GM10847 (cell line): ENCODE data around the gene CLIP1.

Experiments used
- POLR2A ChIP-seq: IDR thresholded peaks from 2 replicates; pipeline ENCODE4 v1.6.1; 2011; ENCODE audit not compliant: insufficient read length; ENCODE audit errors: extremely low read depth

CLIP1 gene

DNA sequence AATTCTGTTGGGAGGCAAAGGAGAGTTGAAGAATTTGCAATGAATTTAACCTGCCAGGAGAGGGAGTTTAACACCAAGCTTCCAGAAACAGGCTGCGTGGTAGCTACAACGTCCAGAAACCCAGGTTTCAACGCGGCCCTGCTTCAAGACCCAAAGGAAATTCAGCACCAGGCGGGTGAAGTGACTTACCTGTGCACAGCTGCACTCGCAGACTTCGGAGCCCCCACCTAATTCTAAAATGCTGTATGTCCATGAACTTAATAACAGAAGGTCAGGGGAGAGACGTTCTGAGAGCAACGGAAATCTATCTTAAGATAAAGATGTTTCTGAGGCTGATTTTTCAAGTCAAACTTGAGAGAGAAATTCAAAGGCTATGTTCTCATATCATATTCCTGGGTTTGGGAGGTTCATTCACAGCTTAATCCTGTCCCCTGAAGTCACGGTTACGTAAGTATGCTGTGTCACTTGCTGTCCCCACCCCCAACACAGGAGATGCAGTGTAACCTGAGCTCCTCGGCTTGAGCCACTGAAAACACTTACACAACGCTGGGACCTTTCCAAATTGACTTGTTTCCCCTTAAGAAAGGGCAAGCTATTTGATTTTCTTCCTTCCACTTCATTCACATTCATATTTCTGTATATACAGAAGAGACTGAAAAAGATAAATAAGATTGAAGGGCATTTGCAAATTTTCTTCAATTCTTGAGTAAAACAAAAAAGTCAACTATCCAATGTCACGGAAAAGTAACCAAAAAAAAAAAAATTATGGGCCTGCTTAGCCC, 22.7 kb downstream of the CLIP1 start:
- no peak for TF ChIP-seq POLR2A

DNA sequence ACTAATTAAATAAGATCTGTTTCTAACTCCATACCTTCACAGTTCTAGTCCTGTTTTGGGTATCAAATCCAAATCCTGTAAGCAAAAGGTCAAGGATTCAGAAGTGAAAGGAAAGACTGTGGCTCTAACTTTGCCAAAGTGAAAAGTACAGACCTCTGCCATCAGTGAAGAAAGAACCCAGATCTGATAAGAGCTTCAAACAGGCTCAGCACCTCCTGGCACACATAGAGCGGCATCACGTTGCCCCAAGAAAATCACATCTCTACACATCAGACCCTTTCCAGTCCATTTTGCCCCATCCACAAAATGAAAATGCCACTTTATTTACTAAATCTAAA, 23.2 kb downstream of the CLIP1 start:
- TF ChIP-seq POLR2A: no peak

DNA sequence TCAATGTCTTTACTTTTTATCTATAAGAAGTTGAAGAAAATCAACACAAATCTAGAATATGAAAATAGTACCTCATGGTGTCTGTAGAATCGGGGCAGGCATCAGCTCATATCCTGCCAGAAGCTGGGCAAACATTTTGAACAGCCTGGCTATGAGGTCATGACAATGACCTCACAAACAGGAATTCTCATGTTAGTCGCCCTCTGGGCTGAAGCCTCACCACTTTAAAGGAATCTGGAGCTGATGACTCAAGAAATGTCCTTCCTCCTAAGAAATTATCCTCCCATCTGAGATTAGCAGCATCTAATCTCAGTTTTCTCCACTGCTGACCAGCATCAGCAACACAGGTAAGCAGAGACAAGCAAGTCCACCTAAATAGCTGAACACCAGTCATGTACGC, 27.1 kb downstream of the CLIP1 start:
- TF ChIP-seq POLR2A: no peak

DNA sequence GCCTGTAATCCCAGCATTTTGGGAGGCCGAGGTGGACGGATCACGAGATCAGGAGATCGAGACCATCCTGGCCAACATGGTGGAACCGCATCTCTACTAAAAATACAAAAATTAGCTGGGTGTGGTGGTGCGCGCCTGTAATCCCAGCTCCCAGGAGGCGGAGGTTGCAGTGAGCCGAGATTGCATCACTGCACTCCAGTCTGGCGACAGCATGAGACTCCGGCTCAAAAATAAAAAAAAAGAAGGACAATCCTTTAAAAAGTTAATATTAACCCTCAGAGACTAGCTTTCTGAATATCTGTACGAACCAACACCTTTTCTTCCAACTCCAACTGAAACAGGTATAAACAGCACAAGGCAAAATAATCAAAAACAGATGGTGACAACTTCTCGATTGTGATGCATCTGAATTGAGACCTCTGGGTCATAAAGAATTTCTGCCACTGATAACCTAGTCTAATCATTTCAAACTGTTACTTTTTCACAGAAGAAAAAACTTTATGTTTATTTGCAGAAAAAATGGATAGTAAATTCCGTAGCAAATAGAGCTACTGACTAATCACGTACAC, 27.8 kb downstream of the CLIP1 start:
- TF ChIP-seq POLR2A: no peak

DNA sequence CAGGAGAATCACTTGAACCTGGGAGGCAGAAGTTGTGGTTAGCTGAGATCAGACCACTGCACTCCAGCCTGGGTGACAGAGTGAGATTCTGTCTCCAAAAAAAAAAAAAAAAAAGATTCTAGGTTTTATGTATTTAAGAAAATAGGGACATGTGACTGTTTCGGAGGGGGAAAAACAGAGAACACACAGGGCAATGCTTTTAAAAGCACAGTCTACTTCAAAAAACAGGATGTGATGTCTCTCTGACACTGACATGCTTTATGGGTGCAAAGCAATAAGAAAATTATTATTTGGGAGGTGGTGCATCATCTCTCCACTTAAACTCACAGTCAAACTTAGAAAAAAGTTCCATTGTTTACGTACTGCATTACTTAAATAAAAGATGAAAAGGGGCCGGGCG, 28.7 kb downstream of the CLIP1 start:
- TF ChIP-seq POLR2A: no peak

DNA sequence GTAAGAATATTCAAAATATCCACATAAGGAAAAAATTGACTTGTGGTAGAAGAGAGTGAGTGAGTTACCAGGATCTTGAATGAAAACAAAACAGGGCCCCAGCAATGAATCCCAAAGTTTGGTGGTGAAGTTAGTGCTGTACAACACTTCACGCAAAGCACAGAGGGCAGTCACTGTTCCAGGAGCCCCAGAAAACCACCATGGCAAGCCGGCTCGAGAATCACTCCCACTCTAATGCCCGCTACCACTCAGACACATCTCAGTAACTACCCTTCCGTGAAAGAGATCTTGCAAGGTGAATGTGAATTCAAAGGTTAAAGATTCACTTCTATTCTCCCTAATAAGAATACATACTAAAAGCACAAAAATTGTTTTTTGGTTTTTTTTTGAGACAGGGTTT, 30.1 kb downstream of the CLIP1 start:
- TF ChIP-seq POLR2A: no peak

DNA sequence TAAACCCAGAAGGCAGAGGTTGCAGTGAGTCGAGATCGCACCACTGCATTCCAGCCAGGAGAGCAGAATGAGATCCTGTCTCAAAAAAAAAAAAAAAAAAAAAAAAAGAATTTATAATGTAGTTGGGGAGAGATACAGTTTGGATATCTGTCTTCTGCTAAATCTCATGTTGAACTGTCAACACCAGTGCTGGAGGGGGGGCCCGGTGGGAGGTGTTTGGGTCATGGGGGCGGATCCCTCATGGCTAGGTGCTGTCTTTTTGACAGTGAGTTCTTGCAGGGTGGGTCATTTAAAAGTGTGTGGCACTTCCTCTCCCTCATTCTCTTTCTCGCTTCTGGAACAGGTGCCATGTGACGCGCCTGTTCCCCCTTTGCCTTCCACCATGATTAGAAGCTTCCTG, 32.8 kb downstream of the CLIP1 start:
- TF ChIP-seq POLR2A: no peak

DNA sequence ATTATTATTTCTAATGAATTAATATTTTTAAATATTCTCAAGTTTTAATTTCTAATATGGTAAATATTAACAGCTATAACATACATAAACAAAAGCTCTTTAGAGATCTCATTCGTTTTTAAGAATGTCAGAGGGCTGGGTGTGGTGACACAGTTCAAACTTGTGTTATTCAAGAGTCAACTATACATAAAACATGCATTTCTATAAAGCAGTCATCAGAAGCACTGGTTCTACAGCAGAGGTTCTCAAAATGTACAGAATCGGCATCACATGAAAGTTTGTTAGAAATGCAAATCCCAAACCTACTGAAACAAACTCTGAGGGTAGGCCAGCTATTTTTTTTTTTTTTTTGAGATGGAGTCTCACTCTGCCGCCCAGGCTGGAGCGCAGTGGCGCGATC, 34.6 kb downstream of the CLIP1 start:
- no peak for TF ChIP-seq POLR2A

DNA sequence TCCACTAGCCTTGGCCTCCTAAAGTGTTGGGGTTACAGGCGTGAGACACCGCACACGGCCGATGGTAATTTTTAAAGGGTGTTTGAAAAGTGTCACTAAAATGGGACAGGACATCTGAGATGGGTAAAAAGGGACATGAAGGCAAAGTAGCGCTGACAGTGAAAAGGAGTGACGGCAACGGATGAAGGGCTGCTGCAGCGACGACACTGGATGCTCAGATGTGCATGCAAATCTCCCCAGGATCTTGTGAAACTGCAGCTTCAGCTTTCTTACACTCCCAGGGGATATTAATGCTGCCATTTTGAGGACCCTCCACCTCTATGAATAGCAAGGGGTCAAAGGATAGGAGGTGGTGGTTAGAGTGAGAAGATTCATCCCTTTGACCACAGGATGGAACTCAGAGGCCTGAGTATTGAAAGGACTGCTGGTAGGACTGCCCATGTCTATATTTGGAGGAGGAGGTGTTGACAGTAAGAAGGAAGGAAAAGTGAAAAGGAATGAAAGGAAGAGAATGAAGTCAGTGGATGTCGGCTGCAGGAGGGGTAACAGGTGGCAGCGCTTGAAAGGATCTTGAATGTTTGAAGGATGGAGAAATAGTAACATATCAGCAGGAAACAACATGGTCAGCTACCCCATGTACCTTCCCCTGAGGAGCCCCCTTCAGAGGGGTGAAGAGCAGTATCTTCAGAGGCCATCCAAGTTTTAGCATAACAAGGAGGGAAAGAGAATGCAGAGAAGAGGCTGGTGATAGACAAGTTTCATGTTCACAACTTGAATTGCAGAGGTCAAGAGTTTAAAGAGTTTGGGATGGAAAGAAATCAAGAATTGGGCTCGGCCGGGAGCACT, 37.1 kb downstream of the CLIP1 start:
- no peak for TF ChIP-seq POLR2A

DNA sequence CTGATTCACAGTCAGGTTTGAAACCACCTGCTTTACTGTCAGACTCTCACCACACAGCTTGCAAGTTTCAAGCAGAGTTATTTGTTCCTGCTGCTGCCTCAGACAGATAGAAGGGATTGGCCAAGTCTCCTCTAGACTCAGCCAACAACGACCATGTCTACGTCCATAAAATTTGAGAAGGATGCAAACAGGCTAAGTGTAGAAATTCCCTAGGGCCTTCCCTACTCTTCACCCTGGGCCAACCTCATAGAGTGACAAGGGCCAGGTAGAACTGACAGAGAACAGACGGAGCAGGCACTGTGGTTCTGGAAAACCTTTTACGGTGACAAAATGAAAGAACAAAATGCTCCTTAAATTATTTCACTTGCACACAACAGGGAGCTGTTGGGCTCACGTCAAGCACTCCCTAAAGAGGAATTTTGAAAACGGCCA, 39.5 kb downstream of the CLIP1 start:
- TF ChIP-seq POLR2A: no peak

DNA sequence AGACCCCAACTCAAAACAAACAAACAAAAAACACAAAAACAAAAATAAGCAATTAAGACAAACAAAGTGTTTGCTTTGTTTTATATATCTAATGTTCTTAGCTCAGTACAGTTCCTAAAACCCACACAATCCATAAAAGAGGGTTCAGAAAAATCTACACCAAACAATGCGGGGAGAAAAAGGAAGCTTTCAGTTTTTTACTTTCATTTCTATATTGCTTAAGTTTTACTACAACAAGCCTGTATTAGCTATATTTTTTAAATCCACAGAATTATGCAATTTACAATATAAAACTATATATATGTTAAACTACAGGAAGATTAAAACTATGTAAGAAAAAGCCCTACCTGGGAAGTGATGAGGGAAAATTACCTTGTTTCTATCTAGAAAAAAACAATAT, 41.4 kb downstream of the CLIP1 start:
- TF ChIP-seq POLR2A: no peak

DNA sequence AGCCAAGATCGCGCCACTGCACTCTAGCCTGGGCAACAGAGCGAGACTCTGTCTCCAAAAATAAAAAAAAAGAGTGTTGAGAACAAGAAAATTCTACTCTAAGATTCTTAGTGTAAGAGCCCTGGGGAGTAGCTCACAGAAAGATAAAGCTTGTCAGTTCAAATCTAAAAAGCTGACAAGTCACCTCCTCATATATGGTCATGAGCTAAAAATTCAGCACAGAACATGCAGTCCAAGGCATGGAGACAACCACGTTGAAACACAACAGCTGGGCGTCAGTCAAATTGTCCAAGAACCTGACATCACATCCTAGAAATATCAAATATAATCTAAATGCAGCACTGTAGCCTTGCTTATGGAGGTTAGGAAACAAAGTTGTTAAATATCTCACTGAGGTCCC, 47.8 kb downstream of the CLIP1 start:
- no peak for TF ChIP-seq POLR2A

DNA sequence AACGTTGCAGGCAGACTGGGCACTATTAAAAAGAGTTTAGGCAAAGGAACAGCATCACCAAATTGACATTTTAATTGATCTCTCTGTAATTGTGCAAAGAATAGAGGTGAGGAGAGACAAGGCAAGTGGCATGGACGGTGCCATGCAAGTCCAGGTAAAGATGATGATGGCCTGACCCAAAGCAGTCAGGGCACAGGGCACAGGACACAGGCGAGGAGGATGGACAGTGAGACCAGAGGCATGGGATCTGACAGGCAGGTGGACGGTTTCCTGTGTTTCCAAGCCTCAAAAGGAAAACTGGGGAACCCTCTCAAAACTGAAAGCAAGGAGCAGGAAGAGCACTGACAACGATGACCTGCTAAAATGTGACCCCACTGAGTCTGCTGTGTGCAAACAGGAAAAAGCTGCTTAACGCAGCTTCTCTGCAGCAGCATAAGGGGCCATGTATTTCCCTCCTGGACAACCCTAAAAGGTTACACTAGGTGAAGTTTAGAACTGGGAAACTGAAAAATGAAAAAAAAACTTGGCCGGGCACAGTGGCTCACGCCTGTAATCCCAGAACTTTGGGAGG, 50.9 kb downstream of the CLIP1 start:
- TF ChIP-seq POLR2A: no peak

DNA sequence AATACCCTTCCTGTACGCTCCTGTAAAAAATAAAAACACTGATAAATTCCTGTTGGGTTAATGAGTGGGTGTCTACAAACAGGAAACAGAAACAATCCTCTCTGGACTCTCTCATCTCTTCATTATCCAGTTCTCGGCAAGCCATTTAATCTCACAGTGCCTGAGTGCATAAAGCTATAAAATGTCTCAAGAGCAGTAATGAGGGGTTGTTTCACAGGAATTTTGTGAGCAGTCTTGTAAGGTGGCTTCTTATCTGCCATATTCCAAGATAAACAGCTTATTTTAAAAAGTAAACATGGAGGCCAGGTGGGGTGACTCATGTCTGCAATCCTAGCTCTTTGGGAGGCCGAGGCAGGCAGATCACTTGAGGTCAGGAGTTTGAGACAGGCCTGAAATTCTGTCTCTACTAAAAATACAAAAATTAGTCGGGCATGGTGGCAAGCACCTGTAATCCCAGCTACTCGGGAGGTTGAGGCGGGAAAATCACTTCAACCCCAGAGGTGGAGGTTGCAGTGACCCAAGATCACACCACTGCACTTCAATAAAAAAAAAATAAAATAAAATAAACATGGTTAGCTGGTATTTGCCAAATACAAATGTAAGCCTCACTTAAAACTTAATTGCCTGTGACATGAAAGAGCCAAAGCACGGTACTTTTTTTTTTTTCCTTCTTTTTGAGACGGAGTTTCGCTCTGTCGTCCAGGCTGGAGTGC, 54.0 kb downstream of the CLIP1 start:
- TF ChIP-seq POLR2A: no peak

DNA sequence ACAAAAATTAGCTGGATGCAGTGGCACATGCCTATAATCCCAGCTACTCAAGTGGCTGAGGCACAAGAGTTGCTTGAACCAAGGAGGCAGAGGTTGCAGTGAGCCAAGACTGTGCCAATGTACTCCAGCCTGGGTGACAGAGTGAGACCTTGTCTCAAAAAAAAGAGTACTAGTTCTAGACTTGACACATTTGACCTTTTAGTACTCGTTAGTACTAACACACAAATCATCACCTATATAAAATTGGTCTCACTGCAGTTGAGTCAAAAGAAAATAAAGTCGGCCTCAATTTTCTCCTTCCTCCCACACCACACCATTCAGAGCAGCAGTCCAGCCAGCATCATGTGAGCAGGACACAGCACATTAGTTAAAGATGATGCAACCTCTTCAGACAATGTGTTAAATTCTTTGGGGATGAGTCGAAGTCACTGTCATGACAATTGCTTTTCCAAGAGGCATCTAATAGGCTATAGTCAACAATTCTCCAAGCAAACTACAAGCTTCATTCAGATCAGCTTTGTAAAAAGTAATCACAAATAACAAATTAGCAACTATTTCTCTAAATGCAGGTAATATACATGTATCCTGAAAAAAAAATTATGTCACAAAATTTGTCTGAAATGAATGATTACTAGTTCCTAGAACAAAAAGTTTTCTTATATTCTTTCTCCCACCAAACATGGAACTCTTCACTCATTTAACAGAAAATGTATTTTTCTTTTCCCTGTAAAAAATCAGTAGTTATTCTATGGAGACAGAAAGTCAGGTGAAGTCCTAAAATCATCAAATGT, 55.6 kb downstream of the CLIP1 start:
- TF ChIP-seq POLR2A: no peak

DNA sequence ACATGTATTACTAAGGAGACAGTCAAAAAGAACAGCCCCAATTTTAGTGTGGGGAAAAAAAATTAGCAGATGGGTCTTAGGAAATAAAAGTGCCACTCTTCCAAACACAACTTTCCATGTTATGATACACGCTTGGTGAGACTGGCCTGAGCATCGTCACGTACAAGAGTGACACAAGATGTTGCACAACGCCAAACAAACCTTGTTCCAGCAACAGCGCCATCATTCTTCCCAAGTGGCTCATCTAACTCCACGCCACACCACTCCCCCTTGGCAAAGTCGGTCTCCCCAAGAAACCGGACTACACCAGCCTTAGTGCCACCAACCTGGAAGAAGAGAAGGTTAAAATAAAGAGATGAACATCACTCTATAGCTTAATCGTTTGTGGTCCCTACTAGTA, 58.7 kb downstream of the CLIP1 start:
- TF ChIP-seq POLR2A: no peak
